GM21423 (cell line): ENCODE data around the gene RHO.
"Not testable (repeated sequence)": the region's sequence is repeated elsewhere in the genome, so short reads cannot be mapped to it uniquely, and the experiment has no call there.

ENCODE experiments used
- ATAC-seq: cut with Tn5 transposase; IDR thresholded peaks from one replicate; pipeline ENCODE4 v1.9.1; 2021; ENCODE audit warnings: mild to moderate bottlenecking, moderate library complexity; ENCODE audit not compliant: unreplicated experiment

Gene RHO

GRCh38 chr3:129528589-129529100 lies at the start of gene RHO:
RHO (plus strand) TSS chr3:129528639; CDS start chr3:129528734, 95 bp downstream.
- ATAC-seq: no peak

GRCh38 chr3:129481225-129481765 lies 47.1 kb upstream of the RHO start:
- ATAC-seq: not testable (repeated sequence)

DNA sequence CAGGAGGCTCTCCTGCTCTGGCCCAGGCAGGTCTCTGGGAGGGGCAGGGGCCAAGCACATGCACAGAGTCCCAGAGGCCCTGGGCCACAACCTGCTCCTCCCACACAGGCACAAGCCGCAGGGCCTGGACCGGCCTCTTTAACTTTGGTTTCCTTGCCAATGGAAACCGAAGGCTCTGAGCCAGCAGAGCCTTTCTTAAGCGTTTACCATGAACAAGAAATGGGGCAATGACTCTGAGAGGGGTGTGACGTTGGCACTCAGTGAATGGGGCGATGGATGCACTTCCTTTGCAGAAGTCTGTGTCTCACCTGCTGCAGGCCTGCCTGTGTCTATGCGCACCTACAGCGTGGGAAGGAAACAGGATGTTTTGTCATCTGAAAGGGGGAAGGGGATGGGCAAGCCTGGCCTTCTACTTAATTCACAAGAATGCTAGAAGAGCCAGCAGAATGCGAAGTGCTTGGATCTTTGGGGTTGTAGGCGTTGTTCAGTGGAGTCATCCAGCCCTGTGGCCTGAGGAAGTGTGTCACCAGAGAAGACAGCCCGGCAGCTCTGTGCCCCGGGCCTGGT lies 46.6 kb upstream of the RHO start:
- ATAC-seq: no peak

DNA sequence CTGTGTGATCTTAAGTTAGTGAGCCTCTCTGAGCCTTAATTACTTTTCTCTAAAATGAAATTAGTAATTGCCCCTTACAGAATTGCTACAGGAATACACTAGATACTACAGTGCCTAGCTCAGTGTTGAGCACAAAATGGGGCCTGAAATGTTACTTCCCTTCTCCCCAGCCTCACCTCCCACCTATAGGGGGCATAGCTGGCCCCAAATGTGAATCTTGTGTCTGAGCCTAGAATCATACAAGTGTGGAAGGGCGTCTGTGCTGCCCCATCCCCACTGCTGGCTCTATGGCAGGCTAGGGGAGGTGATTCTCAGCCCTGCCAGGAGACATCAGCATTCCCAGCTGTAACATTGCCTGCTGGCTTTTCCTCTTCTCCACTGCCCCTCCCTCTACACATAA lies 45.7 kb upstream of the RHO start:
- no peak for ATAC-seq

DNA sequence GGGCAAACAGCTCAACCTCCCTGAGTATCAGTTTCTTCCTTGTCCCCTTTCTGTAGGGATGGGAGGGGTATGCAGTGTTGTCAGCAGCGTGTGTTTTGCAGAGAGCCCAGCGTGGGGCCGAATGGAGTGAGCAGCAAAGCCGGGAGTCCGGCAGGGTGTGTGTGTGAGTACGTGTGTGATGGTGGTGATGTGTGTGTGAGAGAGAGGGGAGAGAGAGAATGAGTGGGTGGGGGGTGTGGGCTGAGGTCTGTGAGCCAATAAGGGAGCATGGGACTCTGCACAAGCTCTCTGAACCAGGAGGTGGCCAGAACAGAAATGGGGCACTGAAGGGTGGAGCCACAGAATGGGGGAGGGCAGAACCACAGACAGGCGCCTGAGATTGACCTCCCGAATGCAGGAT lies 44.6 kb upstream of the RHO start:
- no peak for ATAC-seq

GRCh38 chr3:129485146-129485545 lies 43.3 kb upstream of the RHO start:
- ATAC-seq: not testable (repeated sequence)

- no peak for ATAC-seq
Measured at GRCh38 chr3:129485721-129486663, 42.4 kb upstream of the RHO start.

DNA sequence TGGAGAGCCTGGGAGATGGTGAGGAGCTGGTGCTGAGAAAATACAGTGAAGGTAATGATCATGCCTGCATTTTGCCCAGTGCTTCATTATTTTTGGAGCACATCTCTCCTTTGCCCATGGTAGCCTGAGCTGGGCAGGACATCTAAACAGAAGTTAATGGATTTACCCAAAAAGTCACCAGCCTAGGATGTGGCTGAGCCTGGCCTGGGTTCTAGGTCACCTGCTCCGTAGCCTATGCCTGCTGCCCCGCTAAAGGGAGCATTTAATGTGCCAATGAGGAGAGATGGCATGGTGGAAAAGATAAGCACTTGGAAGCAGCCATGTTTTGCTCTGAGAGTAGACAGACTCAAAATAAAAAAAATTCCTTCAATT lies 41.8 kb upstream of the RHO start:
- ATAC-seq: no peak

DNA sequence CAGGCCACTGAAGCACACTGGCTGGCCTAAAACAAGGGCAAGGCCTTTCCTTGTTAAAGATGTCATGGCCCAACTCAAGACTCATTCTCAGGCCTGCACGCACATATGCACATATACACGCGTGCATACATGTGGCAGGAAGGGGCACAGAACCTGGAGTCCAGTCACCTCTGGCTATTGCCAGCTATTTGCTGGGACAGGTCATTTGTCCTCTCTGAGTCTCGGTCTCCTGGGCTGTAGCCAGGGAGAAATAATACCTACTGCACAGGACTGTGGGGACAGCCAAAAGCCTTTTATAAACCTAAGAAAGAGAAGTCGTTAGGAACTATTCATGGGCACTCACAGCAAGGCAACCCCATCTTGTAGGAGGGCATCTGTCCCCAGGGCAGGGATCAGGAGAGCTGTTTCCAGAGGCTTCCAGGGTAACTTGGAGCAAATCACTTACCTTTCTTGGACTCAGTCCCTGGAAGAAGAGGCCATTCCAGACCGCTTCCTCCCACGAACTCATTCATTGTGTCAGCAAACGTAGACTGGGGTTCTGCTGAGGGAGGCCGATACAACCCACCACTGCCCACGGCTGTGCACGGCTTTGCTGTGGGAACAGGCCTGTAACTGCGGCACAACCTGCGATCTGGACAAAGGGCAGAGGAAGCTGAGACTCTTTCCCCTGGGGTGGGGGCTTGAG lies 41.1 kb upstream of the RHO start:
- no peak for ATAC-seq

DNA sequence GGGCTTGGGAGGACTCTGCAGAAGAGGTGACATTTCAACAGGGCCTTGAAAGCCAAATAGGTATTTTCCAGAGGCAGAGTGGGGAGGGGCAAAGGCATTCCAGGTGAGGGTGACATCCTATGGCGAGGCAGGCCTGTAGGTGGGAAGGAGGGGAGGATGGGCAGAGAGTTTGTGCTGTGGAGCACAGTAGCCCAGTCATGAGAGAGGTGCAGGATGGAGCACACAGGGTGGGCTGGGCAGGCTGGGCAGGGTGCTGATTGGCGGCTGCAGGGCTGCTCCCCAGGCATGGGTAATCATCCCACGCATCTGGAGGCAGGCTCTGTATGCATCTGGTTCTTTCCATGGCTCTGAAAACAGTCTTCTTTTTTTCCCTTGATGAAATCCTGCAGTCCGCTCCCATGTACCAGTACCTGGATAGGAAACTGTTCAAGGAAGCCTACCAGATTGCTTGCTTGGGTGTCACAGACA lies 40.5 kb upstream of the RHO start:
- ATAC-seq: not testable (repeated sequence)

- not testable (repeated sequence) for ATAC-seq
Measured at GRCh38 chr3:129489258-129489657, 39.2 kb upstream of the RHO start.

GRCh38 chr3:129490273-129490675 lies 38.2 kb upstream of the RHO start:
- peak; percentile 62 for ATAC-seq

DNA sequence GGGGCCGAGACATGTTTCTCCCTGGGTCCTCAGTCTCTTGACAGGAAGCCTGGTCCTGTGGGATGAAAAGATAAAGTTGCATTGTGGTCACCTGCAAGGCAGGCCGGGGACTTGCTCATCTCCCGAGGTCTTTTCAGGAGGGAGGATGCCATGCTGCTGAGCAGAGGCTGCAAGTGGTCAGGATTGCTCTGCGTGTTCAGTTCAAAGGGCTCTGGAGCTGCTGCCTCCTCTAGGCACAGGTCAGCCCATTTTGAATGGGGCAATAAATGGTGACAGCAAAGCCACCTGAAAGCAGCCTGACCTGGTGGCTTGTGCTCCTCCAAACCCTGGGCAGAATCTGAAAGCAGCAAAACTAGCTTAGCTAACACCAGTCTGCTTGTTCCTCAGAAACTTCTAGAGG lies 37.4 kb upstream of the RHO start:
- not testable (repeated sequence) for ATAC-seq

GRCh38 chr3:129491794-129492193 lies 36.6 kb upstream of the RHO start:
- ATAC-seq: no peak

DNA sequence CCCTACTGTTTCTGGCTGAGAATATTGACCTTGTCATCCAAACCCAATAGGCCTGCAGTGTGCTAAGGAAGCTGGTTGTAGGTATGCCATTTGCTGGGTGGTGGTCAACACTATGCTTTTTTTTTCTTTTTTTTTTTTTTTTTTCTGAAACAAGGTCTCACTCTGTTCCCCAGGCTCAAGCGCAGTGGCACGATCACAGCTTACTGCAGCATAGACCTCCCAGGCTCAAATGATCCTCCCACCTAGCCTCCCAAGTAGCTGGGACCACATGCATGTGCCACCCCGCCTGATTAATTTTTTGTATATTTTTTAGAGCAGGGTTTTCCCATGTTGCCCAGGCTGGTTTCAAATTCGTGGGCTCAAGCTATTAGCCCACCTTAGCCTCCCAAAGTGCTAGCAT lies 35.7 kb upstream of the RHO start:
- ATAC-seq: no peak

- no peak for ATAC-seq
Measured at GRCh38 chr3:129493206-129493605, 35.2 kb upstream of the RHO start.

DNA sequence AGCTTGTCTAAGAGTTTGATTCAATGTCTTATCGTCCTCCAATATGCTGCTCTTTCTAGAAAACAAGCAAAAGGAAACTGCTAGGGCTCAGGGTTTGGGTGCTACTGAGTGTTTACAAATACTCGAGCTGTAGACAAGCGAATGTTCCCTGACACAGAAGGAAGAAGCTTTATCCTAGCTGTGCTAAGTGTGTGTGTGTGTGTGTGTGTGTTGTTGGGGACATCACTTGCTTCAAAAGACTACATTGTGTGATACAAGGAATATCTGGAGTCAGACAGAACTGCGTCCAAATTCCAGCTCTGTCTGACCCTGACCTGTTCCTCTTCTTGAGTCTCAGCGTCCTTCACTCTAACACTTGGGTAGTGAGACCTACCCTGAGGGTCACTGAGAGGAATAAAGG lies 33.9 kb upstream of the RHO start:
- ATAC-seq: not testable (repeated sequence)

GRCh38 chr3:129495006-129495639 lies 33.3 kb upstream of the RHO start:
- ATAC-seq: not testable (repeated sequence)

GRCh38 chr3:129497876-129498275 lies 30.6 kb upstream of the RHO start:
- ATAC-seq: not testable (repeated sequence)

DNA sequence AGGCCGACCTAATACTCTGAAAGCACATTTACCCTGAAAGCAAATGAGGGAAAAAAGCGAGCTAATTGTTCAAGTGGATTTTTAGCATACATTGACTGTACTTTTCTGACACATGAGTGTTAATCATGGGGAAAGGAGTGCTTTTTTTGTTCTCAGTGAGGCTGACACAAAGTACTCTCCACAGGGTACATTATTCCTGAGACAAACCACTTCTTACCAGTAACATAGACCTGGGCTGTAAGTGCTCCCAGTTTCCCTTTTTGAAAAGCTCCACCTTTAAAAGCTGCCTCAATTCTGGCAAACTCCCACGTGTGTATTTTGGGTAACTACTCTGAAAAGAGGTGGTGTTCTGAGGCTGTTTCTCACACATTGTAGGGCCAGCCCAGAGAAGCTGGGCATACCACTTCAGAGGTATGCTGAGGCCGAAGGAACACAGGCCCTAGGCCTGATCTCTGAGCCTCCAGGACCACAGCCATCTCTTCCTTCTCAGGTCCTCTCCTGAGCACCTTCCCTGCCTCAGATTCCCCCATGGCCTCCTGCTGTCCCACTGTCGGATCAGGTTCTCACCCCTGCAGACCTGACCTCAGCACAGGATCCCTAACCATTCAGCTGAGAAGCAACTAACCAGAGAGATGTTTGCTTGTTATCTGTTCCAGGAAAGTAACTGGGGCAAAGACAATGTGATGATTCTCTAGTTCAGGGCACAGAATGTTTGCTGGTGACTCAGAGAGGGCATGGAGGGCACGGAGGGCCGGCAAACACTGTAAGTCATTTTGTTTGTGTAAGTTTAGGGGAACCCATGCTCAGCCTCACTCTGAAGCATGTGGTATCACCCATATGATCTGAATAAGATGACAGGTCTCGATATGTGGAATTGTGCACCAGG lies 29.6 kb upstream of the RHO start:
- ATAC-seq: not testable (repeated sequence)
